ENCODE data around the gene ALDOB.
"Not testable (repeated sequence)": the region's sequence is repeated elsewhere in the genome, so short reads cannot be mapped to it uniquely, and the experiment has no call there.

The ALDOB gene

DNA sequence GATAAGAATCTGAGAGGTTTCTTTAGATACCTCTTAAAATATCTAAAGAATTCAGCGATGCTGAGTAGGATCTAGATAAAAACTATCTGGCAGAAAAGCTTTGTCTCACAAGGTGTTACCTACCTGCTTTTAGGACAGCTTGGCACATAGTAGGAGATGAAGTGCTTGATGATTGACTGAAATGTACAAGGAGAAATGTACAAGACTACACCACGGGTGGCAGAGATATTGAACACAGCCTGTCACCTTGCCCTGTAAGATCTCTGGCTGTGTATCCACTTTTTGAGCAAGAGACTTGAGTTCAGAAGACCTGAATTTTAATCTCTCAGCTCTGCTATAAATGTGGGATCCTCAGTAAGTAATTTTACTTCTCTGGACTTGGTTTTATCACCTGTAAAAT, 15.7 kb downstream of the ALDOB start:
- DNase-seq, result no peak

DNA sequence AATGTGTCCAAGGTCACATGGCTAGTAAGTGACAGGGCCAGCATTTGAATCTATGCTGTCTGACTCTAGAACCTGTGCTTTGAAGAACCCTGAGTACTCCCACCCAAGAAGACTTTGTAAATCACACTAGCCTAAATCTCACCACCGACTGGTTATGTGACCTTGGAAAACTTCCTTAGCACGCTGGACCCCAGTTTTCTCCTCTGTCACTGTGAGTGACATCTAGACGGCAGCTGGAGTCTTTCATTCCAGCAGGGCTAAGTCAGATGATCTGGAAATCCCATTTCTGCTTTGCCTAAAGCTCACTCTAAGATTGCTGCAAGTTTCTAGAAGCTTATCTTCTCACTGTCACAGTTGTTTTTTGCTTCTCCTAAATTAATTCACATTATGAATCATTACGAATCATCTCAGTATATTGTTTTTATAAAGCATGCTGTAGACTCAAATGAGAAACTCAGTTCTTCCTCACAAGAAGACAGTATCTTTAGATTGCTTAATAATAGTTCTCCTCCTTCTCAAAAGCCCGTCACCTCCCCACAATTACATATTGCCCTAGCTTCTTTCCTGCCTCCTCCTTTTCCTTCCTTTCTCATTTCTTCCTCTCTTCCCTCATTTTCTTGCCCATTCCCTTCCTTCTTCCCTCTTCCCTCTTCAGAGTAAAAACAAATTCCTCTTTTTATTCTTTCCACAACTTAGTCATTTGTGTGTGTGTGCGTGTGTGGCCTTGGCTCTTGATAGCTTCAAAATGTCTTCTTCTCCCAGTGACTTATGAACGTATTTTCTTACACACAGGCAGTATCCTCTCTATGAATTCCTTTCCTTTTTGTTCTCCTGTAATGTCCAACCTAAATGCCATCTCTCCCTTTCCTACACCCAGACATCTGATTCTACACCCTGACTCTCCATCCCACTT, 16.8 kb downstream of the ALDOB start:
- no peak for DNase-seq

DNA sequence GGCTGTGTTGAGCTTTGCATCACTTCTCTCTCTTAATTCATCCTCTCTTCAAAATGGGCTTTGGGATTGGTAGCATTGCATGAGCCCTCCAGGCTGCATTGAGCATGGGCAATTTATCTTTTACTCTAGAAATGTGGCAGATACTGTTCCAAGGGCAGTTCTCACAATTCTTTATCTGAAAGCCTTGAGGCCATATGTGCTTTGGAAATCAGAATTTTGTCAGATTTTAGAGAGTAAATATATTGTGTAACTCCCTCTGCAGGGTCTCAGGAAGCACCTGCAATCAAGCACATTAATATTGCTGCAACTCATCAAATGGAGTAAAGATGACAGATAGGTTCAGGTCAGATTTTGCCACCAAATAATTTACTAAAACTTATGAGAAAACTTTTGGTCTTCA, 17.6 kb downstream of the ALDOB start:
- DNase-seq, result no peak

DNA sequence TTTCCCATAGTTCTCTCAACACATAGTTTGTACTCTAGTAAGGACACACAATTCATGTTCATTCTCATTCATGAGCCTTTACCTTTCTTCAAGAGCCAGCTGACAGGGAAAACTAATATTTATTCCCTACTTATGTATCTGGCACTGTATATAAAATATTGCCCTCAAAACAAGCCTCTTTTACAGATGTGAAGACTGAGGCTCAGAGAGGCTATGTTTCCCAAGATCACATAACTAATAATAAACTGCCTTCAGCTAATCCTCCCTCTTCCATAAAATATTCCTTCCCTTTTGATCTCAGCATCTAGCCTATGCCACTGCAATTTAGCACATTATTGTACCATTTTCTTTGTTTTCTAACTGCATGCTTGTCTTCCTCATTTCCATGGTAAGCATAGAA, 18.2 kb downstream of the ALDOB start:
- DNase-seq, result no peak

DNA sequence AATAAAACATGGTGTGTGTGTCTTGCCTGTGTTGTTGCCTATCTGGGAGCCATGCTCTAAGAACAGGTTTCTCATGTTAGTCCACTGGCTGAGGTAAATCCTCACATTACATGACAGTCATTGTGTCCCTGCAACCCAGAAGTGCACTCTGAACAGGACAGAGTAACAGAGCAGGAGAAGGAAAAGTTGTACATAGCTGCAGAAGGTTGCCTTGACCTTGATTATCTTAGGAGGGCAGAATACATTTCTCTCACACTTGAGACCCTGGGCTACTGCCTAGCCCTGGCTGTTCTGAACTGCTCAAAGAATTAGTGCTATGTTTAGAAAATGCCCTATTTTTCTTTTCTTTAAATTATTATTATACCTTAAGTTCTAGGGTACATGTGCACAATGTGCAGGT, 20.0 kb downstream of the ALDOB start:
- no peak for DNase-seq

DNA sequence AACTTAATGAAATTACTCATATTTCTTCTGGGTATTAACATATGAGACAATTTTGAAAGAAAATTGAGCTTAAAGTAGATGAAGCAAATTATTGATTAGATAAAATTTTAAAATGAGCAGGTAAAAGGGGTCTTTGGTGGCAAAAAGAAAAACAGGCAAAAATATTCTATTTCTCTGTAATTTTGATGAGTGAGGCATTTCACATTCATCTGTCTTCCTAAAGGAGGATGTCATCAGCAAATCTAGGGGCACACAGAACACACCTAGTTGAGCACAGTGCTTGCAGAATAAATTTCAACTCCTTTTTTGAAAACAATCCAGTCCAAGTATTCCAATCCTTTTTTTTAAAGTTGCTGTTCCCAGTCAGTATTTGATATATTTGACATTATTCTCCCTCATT, 20.7 kb downstream of the ALDOB start:
- DNase-seq, result no peak

DNA sequence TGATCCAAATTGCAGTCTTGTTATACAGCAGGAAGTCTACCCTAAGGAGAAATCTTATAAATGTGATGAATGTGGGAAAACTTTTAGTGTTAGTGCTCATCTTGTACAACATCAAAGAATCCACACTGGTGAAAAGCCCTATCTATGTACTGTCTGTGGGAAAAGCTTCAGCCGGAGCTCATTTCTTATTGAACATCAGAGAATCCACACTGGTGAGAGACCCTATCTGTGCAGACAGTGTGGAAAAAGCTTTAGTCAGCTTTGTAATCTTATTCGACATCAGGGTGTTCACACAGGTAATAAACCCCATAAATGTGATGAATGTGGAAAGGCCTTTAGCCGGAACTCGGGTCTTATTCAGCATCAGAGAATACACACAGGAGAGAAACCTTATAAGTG, 26.5 kb downstream of the ALDOB start:
- peak in 1 of 2 donors; percentile 15 for DNase-seq

DNA sequence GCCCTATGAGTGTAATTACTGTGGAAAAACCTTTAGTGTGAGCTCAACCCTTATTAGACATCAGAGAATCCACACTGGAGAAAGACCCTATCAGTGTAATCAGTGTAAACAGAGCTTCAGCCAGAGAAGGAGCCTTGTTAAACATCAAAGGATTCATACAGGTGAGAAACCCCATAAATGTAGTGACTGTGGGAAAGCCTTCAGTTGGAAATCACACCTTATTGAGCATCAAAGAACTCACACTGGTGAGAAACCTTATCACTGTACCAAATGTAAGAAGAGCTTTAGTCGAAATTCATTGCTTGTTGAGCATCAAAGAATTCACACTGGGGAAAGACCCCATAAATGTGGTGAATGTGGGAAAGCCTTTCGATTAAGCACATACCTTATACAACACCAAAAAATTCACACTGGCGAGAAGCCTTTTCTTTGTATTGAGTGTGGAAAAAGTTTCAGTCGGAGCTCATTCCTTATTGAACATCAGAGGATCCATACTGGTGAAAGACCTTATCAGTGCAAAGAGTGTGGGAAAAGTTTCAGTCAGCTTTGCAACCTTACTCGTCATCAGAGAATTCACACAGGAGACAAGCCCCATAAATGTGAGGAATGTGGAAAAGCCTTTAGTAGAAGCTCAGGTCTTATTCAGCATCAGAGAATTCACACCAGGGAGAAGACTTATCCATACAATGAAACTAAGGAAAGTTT, 27.0 kb downstream of the ALDOB start:
- DNase-seq, result no peak

DNA sequence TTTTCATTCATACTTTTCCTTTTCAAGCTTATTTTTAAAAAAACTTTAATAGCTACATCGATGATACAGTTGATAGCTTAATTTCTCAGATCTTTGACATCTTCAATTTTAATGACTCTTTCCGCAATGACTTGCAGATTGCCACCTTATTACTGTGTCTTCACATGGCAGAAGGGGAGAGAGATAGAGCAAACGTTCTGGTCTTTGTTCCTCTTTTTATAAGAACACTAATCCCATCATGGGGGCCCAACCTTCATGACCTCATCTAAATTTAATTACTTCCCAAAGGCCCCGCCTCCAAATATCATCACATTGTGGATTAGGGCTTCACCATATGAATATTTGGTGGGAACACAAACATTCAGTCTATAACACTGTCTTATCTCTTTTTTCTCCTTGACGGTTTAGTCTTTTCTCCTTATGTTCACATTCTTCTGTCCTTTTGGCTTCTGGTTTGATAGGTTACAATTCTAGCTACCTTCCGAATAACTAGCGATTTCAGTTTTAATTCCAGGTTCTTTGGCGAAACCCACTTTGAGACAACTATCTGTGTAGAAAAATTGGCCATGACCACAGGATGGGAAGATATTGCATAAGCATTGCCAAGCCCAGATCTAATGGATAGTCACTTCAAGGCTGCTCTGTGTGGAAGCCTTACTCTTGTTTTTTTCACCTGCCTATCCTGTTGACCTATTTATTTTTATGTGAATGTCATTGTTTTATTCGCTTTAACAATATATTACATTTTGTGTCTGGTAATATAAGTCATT, 31.9 kb downstream of the ALDOB start:
- no peak for DNase-seq

DNA sequence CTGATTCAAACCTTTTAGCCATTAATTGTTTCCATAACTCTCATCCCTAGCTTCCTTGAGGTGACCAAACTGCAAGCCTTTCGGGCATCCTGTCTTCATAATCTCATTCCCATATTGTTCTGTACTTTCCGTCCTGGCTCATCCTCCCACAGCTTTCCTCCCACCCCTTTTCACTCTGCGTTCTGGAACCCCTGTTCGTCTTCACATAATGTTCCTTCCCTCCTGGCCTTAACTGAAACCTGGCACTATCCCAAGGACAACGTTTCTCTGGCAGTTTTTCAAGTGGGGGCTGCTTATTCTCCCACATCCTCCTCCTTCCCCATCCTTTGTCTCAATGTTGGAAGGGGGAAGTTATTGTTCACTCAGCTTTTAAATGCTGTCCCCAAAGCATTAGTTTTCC, 35.5 kb downstream of the ALDOB start:
- DNase-seq, result peak; percentile 37 to 70

DNA sequence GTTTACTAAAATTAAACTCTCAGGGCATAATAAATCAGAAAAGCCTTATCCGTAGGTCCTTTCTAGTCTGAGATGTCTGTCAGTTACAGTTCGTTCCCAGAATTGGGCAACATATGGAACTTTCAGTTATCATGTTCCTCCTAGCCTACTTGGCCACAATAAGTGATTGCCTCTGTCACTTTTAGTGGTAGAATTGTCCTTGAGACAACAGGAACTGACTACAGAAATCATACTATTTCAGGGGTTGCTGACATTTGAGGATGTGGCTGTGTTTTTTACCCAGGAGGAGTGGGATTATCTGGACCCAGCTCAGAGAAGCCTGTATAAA, 36.0 kb downstream of the ALDOB start:
- DNase-seq, result peak; percentile 54 to 60

DNA sequence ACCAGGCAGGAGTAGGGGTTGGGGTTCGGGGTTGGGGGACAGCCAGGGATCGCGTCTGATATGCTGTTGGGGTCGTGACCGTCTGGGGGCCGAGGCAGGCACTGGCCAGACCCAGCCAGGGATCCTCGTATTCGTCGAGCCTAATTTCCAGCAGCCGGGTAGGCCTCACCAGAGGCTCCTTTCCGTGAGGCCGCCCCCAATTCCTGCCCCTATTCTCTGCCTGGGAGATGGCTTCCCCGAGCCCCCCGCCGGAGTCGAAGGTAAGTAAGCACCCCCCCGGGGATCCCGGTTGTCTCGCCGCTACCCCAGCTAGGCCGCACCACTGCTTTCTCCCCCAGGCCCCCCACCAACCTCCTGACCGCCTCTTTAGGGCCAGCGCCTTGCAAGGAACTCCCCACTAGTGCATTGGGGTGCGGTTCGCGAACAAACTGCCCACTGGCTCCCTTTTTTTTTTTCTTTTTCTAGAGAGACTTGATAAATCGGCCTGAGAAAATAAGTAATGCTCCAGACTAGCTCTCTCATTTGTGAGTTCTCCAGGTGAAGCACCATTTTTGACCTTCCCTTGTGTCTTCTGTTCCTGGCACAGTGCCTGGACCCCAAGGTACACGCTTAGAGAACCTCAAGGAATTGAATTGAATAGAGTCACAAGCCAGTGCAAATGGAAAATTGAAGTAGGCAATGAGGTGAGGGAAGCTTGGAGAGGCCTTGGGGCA, 36.5 kb downstream of the ALDOB start:
- DNase-seq, result no peak

DNA sequence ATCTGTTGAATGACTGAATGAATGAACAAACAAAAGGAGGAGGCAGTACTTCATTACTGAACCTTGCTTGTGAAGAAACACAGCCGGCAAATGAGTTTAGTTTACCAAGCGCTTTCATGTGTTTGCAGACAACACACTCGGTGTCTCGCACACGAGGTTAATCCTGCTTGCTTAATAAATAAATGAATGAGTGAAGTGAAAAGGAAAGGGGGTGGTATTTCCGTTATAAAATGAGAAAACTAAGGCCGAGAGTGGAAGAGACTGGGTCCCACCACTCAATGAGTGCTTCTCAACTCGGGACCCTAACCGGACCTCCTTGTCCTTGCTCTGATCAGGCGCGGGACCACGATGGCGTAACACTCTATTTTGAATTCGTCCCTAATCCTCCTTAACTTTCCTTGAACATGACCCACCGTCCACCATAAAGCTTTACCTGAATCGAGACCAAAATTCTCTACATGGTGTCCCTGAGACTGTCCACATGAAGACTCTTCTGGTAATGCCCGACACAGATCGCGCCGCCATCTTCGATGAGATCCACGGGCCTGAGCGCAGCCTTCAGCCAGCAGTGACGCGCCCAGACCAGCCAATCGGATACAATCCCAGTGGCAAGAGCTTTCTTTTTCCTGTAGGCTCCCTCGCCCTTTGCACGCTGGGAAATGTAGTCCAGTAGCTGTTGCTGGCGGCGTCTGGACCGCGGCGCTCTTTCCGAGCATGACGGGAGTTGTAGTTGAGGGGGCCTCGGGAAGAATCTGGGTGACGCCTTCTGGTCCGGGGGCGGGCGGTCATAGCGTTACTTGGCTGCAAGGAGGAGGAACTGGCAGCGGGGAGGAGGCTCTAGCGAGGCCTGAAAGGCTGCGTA, 37.3 kb downstream of the ALDOB start, which contains the start of the genes MRPL50 and ZNF189:
TSS of gene MRPL50 (minus strand) at position 551 of the 862 bp plus-strand sequence. CDS start at position 525, 26 bp downstream.
TSS of gene ZNF189 (plus strand) at position 784 of the 862 bp plus-strand sequence. CDS start 306 bp downstream, outside the sequence.
- DNase-seq, result peak; percentile 98 to 99

DNA sequence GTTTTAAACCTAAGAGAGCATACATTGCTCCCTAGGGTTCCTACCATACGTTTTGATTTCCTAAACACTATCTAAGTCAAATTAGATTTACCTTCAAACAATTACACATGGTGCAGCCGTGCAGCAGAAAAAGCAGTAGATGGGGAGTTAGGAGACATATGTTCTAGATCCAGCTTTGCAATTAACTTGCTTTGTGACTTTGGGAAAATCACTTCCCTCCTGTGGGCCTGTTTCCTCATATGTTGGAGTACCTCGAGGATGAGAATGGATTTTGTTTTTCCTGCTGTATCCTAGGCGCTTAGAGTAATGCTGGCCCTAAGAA, 37.9 kb downstream of the ALDOB start:
- DNase-seq, result peak in 1 of 2 donors; percentile 14

DNA sequence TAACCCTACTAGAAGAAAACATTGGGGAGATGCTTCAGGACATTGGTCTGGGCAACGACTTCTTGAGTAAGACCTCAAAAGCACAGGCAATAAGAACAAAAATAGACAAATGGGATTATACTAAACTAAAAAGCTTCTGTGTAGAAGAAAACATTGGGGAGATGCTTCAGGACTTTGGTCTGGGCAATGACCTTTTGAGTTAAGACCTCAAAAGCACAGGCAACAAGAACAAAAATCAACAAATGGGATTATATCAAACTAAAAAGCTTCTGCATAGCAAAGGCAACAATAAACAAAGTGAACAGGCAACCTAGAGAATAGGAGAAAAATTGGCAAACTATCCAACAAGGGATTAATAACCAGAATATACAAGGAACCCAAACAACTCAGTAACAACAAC, 40.9 kb downstream of the ALDOB start:
- DNase-seq, result no peak

DNA sequence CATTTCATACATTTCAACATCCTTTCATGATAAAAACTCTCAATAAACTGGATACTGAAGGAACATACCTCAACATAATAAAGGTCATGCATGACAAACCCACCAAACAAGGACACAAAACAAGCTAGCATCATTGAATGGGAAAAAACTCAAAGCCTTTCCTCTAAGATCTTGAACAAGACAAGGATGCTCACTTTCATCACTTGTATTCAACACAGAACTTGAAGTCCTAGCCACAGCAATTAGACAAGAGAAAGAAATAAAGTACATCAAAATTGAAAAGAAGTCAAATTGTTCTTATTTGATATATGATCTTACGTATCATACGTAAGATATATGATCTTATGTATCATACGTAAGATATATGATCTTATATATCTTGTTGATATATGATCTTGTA, 42.4 kb downstream of the ALDOB start:
- DNase-seq, result no peak

DNA sequence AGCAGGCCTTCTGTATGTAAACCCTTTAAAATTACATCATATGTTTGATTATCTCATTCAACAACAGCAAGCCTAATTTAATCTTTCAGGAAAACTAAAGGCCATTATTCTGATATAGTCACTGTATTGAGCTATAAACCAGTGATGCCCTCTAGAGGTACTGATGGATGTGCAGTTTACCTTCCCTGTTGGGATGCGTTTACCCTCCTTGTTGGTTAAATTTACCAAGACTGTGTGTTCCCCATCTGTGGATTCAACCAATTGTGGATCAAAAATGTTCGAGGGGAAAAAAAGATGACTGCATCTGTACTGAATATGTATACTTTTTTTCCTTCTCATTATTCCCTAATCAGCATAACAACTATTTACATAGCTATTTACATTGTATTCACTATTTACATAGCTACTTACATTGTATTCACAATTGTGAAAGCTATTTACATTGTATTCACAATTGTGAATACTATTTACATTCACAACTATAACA, 47.0 kb downstream of the ALDOB start:
- DNase-seq, result no peak

DNA sequence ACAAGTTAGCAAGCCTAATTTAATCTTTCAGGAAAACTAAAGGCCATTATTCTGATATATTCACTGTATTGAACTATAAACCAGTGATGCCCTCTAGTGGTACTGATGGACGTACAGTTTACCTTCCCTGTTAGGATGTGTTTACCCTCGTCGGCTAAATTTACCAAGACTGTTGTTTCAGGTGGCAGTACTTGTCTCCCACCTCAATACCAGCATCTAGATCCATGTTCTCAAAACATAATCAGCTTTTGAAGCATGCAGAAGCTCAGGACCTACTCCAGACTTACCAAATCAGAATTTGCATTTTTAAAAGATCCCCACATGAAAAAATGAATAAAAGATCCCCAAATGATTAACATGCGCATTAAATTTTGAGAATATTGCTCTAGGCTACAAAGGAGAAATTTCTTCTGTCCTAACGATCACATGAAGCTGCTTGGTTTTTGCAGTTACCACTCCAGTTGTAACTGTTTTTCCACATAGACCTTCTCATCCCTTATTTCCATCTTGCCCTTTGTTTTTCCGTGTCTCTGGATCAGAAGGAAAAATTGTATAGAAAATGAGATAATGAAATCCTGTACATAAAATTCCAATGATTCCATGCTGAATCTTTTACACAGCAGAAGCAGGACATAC, 47.6 kb downstream of the ALDOB start:
- DNase-seq, result peak; percentile 13 to 40

DNA sequence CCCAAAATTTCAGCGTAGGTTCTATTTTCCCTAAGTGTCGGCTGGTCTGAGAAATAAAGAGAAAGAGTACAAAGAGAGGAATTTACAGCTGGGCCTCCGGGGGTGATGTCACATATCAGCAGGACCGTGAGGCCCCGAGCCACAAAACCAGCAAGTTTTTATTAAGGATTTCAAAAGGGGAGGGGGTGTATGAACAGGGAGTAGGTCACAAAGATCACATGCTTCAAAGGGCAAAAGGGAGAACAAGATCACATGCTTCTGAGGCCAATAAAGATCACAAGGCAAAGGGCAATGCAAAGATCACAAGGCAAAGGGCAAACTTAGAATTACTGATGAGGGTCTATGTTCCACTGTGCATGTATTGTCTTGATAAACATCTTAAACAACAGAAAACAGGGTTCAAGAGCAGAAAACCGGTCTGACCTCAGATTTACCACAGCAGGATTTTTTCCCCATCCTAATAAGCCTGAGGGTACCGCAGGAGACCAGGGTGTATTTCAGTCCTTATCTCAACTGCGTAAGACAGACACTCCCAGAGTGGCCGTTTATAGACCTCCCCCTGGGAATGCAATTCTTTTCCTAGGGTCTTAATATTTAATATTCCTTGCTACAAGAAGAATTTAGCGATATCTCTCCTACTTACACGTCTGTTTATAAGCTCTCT, 50.6 kb downstream of the ALDOB start, which contains the start of gene BAAT:
TSS of gene BAAT (minus strand) at position 134 of the 664 bp plus-strand sequence. CDS start 13,602 bp downstream, outside the sequence.
- not testable (repeated sequence) for DNase-seq

DNA sequence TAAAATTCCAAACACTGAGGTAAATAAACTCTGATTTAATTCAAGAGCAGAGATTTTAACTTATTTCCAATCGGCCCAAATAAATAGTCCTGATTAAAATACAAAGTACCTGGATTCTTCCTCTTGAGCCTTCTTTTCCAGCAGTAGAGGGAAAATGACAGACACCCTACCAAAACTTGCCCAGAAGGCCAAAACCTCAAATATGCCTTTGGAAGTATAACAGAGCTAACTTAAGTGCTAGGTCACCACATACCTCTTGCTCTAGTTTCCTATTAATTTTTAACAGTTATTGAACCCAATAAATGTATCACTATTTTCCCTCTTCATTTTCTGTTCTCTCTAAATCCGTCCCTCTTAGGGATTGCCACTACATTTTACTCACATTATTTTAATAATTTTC, 52.2 kb downstream of the ALDOB start:
- no peak for DNase-seq

Data from inflammatory macrophage treated with lipopolysaccharide for 1 hour (primary cell).